Testis (tissue), 3 donors: ENCODE results near the gene PRKRIP1. TPM values are rescaled to one million over a fixed set of nuclear protein-coding genes. Genes with fewer than 3 reads are reported as not detected.
"Not testable (repeated sequence)": the region's sequence is repeated elsewhere in the genome, so short reads cannot be mapped to it uniquely, and the experiment has no call there.

ENCODE experiments used
- DNase-seq: peaks from one replicate; pipeline ENCODE4 v3.0.0-alpha.2; 2019
- H3K27ac ChIP-seq, 2 donors: fragments of 200-600 bp; sonication (generic); one replicate each; pipeline ENCODE4 v1.5.1; 2019
- H3K27me3 ChIP-seq: fragments of 200-600 bp; sonication (generic); one replicate; pipeline ENCODE4 v1.5.1; 2019
- H3K36me3 ChIP-seq: fragments of 200-600 bp; sonication (generic); one replicate; pipeline ENCODE4 v1.5.1; 2017; ENCODE audit warnings: low read depth; ENCODE audit errors: missing control alignments
- H3K4me1 ChIP-seq: fragments of 200-600 bp; sonication (generic); one replicate; pipeline ENCODE4 v1.5.1; 2019
- H3K4me3 ChIP-seq, 2 donors: fragments of 200-600 bp; sonication (generic); one replicate each; pipeline ENCODE4 v1.5.1; 2017 to 2019
- H3K9me3 ChIP-seq: fragments of 200-600 bp; sonication (generic); one replicate; pipeline ENCODE4 v1.5.1; 2017
- CTCF ChIP-seq, 3 experiments: fragments of 450-650 bp in 2 of 3; fragments of 200-600 bp in 1 of 3; sonication (generic) in 1 of 3; IDR thresholded peaks; one replicate each; pipeline ENCODE4 v1.5.1; 2016 to 2019; ENCODE audit warnings: antibody characterized with exemption in 3 of 3, mild to moderate bottlenecking in 2 of 3, moderate library complexity in 1 of 3
- POLR2A ChIP-seq: fragments of 450-650 bp; IDR thresholded peaks from one replicate; pipeline ENCODE4 v1.6.1; 2017; ENCODE audit warnings: antibody characterized with exemption, mild to moderate bottlenecking, moderate library complexity
- WGBS, 2 donors: methylation state at CpG; one replicate each; pipeline ENCODE4 v1.1.5; 2018; 5-methylcytosine and 5-hydroxymethylcytosine counted together
- intact Hi-C: fragments of 100-400 bp; cut with DNase I; formaldehyde crosslinking; loops from one replicate; pipeline ENCODE4 v1.15.1; 2023; ENCODE audit warnings: low total_unique reads
- polyA plus RNA-seq: library from polyadenylated mRNA; stranded (reverse); fragments of 350-450 nt; fragmentation: Illumina TruSeq; extraction: RNeasy Lipid Tissue Mini Kit (QIAGEN cat#74804); gene quantifications from one replicate; pipeline ENCODE4 v1.2.3, GENCODE V29; 2014; ENCODE audit warnings: low read depth, low replicate concordance; ENCODE audit not compliant: insufficient read depth
- total RNA-seq, 2 donors: library from RNA; depleted of rRNA; stranded (reverse); fragments of >200 nt; gene quantifications; one replicate each; pipeline ENCODE4 v1.2.3, GENCODE V29; 2016

PRKRIP1 gene
- total and polyA plus RNA-seq, 3 donors from 2014 or later, result 50.8 to 71.1 (median 52.5) TPM

DNA sequence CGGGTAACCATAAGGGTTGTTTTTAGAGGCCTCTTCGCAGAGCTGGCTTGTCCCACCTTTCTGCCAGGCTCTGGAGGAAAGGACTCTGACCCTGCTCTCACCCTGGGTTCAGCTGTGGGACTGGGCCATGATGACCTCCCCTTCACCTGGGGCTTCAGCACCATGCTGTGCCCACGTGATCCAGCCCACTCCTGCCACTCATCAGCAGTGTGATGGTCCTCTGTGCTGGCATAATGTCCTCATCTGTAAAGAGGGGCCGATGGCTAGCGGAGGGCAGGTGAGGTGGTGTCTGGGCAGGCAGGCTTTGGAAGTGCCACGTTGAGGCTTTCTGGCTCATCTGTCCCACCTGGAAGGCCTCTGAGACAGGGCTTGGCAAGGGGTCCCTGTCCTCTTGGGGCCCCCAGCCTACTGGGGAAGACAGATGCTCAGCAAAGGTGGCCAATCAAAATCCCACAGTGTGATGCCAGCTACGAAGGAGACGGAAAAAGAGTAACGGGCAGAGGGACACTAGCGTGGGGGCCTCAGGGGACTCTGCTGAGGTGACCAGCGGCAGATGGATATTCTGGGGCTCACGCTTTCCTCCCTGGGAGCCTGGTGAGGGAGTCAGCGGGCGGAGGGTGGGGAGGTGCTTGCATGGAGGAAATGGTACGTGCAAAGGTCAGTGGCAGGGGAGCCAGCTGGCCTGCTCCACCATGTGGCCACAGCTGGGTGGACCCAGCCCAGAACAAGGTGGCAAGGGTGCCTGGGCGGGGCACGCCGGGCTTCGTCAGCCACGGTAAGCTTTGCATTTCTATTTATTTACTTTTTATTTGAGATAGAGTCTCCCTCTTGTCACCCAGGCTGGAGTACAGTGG is 74.0 kb downstream of the PRKRIP1 start:
- WGBS, 2 donors, result 75 to 91% methylated on average over 18 to 20 of the region's 20 CpGs
- Histone ChIP-seq H3K36me3 (no peaks in the 10 kb centered on the region), H3K4me3 (no peak overlapping the region), H3K4me1 (peaks cover 13% of the 10 kb centered on the region), H3K27me3 (no peaks in the 10 kb centered on the region), H3K27ac (no peak overlapping the region), H3K9me3 (no peaks in the 10 kb centered on the region)
- no peak for DNase-seq
- TF ChIP-seq POLR2A, result no peak
- no peak for TF ChIP-seq CTCF (IDR thresholded peaks at IDR 0.05)
- intact Hi-C loops, result no loop called here

DNA sequence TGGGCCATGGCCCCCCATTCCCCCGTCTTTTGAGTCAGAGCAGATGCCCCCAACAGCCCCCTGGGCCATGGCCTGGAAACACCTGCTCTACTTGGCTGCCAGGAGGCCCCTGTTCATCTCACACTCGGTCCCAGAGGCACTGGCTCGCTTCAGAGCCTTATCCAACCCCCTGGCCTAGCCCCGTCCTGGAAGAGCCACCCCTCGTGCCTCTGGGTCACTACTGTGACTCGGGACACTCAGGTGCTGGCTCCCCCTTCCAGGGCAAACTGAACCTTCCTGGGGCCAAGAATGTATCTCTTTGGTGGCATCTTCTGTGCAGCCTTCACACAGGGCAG is 75.6 kb downstream of the PRKRIP1 start:
- H3K36me3 ChIP-seq, result no peaks in the 10 kb centered on the region
- H3K4me3 ChIP-seq, result no peak overlapping the region
- H3K9me3 ChIP-seq, result no peaks in the 10 kb centered on the region
- peaks cover 8% of the 10 kb centered on the region for H3K4me1 ChIP-seq
- TF ChIP-seq POLR2A, result no peak
- TF ChIP-seq CTCF (IDR thresholded peaks at IDR 0.05), result no peak
- WGBS, 2 donors, result 78 to 85% methylated on average over 5 to 6 of the region's 6 CpGs
- H3K27ac ChIP-seq, result no peak overlapping the region
- H3K27me3 ChIP-seq, result no peaks in the 10 kb centered on the region
- intact Hi-C loops, result no loop called here
- DNase-seq, result no peak

- intact Hi-C loops, result no loop called here
- no peaks in the 10 kb centered on the region for H3K9me3 ChIP-seq
- no peaks in the 10 kb centered on the region for H3K36me3 ChIP-seq
- TF ChIP-seq POLR2A (no peak), CTCF (IDR thresholded peaks at IDR 0.05) (no peak)
- DNase-seq, result no peak
- H3K4me1 ChIP-seq, result peaks cover 6% of the 10 kb centered on the region
- H3K27ac ChIP-seq, result no peak overlapping the region
- H3K4me3 ChIP-seq, result no peak overlapping the region
- no peaks in the 10 kb centered on the region for H3K27me3 ChIP-seq
- 69 to 78% methylated on average over 23 to 31 of the region's 31 CpGs for WGBS, 2 donors
Measured at GRCh38 chr7:102472126-102473041, 76.2 kb downstream of the PRKRIP1 start.

DNA sequence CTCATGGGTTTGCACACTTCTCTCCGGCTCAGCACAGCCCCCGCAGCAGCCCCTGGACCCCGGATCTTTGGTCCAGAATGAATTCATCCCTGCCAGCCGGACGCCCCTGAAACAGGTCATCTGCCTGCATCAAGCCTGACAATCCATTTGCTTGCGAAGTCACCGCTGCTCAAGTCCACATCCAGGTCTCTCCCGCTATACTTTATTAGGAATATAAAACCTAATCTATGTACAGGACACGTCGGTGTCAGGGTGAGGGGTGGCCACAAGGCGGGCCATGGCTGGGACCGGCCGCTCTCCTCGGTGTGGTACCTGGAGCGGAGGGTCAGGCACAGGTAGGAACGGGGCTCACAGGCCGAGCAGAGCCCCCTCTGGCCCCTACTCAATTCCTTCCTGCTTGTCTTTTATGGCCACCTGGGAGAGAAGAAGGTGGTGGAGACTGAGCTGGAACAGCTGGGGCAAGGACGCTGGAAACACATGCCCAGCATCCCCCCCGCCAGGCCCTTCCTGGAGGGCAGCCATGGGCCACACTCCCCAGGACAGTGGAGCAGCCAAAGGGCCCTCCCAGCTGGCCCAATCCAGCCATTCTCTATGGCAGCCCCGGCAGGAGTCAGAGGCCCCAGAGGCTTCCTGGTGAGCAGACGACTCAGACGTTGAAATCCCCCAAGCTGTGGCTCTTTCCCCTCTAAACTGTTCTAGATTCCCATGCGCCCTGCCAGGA is 77.3 kb downstream of the PRKRIP1 start:
- H3K9me3 ChIP-seq, result no peaks in the 10 kb centered on the region
- H3K27me3 ChIP-seq, result no peaks in the 10 kb centered on the region
- intact Hi-C loops, result no loop called here
- no peaks in the 10 kb centered on the region for H3K36me3 ChIP-seq
- H3K4me3 ChIP-seq, result no peak overlapping the region
- no peak overlapping the region for H3K27ac ChIP-seq
- DNase-seq, result no peak
- no peaks in the 10 kb centered on the region for H3K4me1 ChIP-seq
- TF ChIP-seq CTCF (IDR thresholded peaks at IDR 0.05), result no peak
- TF ChIP-seq POLR2A, result no peak
- WGBS, 2 donors, result 79 to 80% methylated on average over 19 to 23 of the region's 23 CpGs

- peak; percentile 6 for DNase-seq
- WGBS, 2 donors, result 83% methylated on average over 4 of the region's 14 CpGs; no CpG with 5 or more reads in 1 of the 2 donors
- intact Hi-C loops, H3K4me1 ChIP-seq, H3K9me3 ChIP-seq, H3K4me3 ChIP-seq, H3K36me3 ChIP-seq, H3K27ac ChIP-seq, H3K27me3 ChIP-seq: not testable (repeated sequence)
Measured at GRCh38 chr7:102474116-102474515, 78.0 kb downstream of the PRKRIP1 start.

DNA sequence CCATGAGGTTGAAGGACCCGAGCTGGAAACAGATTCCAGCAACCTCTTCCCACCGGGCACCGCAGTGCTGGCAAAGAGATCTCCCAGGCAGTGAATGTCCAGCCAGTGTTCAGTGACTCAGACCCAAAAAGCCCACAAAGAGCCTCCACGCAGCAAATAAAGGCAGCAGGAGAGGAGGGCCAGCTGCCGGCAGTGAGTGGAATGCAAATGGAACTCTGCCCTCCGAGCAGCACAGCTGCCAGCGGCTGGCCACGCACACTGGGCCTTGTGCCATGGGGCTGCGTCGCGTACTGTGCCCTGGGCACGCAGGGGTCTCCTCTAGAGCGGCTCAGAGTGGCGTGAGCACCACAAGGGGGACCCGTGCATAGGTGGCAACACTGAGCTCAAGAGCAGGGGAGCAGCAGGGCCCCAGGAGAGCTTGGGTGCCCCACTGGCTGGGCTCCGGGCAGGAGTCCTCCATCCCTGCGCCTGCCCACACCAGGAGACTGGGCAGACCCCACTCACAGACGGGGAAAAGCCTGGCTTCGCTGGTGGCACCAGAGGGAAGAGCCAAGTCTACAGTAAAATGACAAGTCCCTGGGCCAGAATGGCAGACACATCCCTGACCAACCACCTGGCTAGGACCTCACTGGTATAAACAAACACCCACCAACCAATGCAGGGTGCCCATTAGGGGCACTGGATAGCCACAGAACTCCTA is 78.7 kb downstream of the PRKRIP1 start:
- H3K36me3 ChIP-seq, result not testable (repeated sequence)

More for the DNA sequence above, 78.7 kb downstream of the PRKRIP1 start:
- H3K4me3 ChIP-seq, intact Hi-C loops, H3K27me3 ChIP-seq, H3K9me3 ChIP-seq, H3K4me1 ChIP-seq, H3K27ac ChIP-seq: not testable (repeated sequence)
- 86% methylated on average over 7 of the region's 19 CpGs; no CpG with 5 or more reads in 1 of the 2 donors for WGBS, 2 donors
- peak; percentile 10 for DNase-seq
